HG02970 (cell line): ENCODE measurements around the gene PSME3IP1.
"Not testable (repeated sequence)": the region's sequence is repeated elsewhere in the genome, so short reads cannot be mapped to it uniquely, and the experiment has no call there.

Experiments
- ATAC-seq: cut with Tn5 transposase; IDR thresholded peaks from one replicate; pipeline ENCODE4 v1.9.1; 2021; ENCODE audit warnings: mild to moderate bottlenecking, moderate library complexity, moderate number of reproducible peaks; ENCODE audit not compliant: unreplicated experiment, low FRiP score

The PSME3IP1 gene

DNA sequence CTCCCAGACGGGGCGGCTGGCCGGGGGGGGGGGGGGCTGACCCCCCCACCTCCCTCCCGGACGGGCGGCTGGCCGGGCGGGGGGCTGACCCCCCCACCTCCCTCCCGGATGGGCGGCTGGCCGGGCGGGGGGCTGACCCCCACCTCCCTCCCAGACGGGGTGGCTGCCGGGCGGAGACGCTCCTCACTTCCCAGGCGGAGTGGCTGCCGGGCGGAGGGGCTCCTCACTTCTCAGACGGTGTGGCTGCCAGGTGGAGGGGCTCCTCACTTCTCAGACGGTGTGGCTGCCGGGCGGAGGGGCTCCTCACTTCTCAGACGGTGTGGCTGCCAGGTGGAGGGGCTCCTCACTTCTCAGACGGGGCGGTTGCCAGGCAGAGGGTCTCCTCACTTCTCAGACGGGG is 15.1 kb upstream of the PSME3IP1 start:
- ATAC-seq, result not testable (repeated sequence)

DNA sequence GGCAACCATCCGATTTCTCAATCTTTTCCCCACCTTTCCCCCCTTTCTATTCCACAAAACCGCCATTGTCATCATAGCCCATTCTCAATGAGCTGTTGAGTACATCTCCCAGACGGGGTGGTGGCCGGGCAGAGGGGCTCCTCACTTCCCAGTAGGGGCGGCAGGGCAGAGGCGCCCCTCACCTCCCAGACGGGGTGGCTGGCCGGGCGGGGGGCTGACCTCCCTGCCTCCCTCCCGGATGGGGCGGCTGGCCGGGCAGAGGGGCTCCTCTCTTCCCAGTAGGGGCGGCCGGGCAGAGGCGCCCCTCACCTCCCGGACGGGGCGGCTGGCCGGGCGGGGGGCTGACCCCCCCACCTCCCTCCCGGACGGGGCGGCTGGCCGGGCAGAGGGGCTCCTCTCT is 14.5 kb upstream of the PSME3IP1 start:
- not testable (repeated sequence) for ATAC-seq

DNA sequence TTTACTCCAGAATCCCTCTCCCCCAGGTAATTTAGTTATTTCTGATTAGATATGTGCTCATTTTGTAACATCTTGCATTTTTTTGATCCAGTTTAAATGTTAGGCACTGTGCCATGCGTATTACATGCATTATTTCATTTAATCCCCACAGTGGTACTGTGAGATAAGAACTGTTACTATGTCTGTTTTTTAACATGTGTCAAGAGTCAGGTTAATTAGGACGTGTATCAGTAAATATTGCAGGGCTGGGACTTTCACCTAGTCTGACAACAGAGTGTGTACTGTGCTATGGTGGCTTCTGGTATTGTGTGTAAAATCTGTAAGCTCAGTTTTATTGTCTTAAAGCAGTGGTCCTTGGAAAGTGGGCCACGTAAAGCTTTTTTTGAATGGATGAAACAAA is 10.9 kb upstream of the PSME3IP1 start:
- no peak for ATAC-seq

DNA sequence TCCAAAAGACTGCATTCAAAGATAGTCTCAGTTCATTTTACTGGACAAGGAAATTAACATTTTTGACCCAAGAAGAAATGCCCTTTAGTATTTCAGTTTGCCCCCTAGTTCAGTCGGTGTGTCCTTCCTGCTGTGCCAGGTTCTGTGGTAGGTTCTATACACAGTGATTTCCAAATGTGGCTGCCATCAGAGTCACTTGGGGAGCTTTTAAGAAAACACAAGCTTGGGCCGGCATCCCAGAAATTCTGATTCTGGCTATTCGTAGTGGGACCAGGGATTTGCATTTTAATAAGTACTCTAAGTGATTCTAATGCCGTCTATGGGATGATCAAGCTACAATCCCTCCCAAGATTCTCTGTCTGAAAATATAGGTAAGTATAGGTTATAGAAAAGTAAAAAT is 10.4 kb upstream of the PSME3IP1 start:
- ATAC-seq, result no peak

DNA sequence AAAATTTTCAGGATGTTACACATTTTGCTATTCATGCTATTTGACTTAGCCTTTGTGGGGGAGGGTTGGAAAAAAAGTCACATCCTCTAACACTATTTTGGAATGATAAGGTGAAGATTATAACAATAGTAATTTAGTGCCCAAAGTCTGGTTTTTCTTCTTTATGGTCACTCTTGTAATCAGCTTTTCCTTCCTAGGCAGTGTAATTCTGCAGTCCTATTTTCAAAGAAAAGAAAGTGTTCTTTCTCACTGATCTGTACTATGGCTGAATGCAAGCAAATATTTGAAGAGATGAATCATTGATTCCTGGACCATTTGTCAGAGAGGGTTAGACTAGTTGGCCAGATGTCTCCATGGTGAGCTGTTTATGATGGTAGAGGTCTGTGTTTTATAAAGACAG is 8.7 kb upstream of the PSME3IP1 start:
- no peak for ATAC-seq

DNA sequence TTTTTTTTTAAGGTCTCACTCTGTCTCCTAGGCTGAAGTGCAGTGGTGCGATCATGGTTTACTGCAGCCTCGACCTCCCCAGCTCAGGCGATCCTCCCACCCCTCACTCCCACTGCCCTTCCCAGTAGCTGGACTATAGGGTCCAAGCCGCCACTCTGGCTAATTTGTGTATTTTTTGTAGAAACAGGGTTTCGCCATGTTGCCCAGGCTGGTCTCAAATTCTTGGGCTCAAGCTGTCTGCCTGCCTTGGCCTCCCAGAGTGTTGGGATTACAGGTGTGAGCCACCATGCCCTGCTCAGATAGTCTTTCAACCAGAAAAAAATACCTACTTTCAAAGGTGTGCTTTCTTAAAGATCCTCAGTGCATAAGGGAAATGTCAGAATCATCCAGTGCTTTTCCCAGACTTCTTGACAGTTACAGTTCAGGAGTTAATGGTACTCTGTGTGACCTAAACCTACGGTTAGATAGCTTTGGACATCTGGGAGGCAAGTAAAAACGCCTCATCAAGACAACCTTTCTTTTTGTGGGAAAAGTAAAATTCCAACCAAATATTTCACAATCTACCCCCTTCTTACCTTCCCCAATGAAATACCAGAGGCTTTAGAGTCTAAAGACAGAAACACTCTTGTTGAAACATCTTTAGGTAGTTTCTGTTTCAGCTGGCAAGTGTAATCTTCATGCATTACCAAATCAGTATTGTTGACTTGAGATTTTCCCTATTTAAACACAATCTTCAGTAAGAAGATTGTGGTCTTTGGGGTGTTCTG is 7.1 kb upstream of the PSME3IP1 start:
- ATAC-seq, result no peak

DNA sequence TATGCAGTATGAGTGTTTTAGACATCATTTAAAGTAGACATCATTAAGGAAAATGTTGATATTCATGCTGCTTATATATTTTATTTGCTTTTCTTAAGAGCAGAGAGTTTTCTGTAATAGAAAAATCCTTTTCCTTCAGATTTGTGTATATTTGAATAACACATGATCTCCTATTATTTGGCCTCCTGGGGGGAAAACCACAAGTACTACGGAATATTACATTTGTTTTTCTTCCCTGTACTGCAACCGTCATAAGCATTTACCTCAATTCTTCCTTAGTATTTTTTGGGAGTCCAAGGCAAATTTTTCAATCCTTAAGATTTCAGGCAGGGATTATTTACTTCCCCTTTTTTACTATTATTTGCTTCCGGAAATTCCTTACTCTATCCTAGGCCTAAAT is 6.3 kb upstream of the PSME3IP1 start:
- ATAC-seq, result no peak

DNA sequence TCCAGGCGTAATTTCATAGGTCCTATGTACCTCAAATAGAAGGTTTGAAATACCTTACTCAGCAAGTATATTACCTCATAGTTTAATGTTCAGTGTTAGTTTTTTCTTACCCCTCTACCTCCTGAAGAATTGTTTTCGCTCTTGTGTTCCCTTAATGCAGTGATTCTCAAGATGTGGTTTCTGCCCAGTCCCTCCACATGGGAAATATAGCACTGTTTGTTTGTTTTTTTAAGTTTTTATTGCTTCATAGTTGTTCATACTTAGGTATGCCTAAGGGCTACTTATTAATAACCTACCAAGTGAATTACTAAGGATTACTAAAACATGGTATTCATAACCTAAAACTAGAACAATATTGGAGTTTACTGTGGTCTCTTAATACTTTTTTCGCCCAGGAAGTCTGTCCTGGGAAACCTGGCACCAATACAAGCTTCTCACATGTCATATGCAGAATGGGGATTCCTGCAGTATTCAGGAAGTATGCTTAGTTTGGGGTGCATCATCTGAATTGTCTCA is 5.3 kb upstream of the PSME3IP1 start:
- ATAC-seq, result no peak

DNA sequence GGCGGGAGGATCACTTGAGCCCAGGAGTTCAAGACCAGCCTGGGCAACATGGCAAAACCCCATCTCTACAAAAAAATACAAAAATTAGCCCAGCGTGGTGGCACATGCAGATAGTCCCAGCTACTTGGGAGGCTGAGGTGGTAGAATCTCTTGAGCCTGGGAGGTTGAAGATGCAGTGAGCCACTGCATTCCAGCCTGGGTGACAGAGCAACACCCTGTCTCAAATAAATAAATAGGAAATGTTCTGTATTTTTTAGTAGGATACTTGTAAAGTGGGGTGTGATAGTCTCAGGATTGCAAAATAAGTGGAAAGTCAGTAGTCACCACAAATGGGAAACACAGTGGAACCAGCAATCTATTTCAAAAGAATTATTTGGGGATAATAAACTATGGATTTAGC is 4.3 kb upstream of the PSME3IP1 start:
- no peak for ATAC-seq

DNA sequence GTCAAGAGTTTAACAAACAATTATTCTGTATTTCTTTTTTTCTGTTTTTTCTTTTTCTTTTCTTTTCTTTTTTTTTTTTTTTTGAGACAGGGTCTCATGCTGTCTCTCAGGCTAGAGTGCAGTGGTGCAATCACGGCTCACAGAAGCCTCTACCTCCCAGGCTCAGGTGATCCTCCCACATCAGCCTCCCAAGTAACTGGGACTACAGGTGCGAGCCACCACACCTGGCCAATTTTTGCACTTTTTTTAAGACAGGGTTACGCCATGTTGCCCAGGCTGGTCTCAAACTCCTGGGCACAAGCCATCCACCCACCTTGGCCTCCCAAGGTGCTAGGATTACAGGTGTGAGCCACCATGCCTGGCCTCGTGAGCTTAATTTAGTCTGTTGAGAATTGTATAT is 3.7 kb upstream of the PSME3IP1 start:
- ATAC-seq, result not testable (repeated sequence)

DNA sequence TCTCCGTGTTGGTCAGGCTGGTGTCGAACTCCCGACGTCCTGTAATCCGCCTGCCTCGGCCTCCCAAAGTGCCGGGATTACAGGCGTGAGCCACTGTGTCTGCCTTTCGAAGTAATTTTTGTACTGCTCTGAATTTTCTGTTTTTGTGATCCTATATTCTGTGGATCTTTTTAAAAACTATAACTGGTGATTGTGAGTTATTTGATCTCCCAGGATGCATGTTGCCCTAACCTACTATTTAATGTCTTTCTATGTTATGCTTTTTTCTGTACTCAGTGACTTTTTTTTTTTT is 2.8 kb upstream of the PSME3IP1 start:
- no peak for ATAC-seq

DNA sequence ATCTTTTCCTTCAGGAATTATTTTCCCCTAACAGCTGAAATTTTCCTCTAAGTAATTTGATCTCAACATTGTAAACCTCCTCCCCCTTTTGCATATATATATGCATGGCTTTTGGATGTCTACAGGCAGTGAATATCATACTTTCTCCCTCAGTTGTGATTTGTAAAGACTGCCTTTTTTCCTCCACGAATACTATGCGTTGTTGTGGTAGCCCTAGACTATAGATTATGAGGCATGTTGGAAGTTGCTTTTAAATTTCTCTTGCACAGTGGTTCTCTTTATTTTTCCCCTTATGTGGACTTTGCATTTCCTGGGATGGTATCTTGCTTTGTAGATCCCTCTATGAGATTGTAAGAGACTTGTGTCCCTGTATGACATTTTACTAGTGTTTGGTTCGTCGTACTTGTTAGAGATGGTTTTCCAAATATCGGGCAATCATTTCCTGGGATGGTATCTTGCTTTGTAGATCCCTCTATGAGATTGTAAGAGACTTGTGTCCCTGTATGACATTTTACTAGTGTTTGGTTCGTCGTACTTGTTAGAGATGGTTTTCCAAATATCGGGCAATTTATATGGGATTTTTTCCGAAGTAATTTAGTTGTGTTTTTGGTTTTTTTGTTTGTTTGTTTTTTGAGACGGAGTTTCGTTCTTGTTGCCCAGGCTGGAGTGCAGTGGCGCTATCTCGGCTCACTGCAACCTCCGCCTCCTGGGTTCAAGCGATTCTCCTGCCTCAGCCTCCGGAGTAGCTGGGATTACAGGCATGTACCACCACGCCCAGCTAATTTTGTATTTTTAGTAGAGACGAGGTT is 2.3 kb upstream of the PSME3IP1 start:
- not testable (repeated sequence) for ATAC-seq

DNA sequence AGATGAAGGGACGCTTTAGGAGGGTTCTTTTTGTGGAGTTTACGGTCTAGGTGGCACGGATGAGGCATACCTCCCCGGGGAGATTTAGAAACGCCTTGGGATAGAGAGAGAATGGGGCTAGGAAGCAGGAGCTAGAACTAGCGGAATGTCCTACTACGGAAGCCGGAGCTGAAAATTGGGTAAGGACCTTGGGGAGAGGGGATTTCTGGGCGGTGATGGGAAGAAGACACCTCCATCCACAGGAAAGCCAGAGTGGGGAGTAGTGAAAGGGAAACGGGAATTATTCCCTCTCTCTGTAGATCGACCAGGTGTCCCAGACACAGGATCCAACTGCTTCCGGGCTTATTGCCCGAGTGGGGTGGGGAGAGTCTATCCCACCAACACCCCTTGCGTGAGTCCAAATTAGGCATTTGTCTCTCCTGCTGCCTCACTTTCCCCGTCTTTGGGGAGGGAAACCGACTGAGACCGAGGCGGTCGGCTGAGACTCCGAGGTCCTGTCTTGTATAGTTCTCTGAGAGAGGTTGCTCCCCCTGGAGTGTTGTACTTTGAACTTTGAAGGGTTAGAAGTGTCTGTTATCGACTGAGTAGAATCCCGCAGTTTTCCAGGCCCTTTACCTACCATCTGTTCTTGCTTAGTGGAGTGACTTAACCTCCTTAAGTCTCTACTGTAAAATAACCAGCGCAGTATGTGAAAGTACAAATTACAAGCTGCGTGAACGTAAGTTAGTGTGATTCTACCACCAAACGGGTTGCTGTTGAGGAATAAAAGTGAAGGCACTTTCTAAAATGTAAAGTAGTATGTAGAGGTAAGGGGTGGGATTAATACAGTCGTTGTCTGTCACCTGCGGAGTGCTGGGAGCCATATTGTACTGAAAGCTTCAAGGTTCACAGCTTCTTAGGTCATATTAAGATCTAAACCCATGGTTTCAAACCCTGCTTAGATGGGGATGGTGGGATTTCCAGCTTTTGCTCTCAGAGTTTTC is 1.3 kb upstream of the PSME3IP1 start:
- no peak for ATAC-seq

DNA sequence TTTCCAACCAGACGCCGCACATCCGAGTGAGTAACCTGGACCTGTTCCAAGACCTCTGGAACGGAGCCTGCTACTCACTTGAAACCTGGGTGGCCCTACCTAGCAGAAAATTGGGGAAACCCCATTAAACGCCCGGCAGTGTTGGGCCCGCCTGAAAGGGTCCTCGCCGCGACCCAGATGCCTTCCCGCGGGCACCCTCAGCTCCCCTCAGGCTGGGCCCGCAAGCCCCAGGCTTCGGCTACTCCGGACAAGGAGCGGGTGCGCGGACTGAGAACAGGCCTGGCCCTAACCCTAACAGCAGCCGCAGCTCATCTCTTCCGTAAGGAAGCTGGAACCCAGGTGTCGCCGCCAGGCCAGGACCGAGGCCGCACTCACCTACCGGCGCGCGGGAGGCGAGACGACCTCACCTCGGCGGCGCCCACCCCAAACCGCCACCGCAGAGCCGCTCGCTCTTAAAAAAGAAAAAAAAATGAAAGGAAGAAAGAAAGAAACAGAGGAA is 344 bp downstream of the PSME3IP1 start:
- peak; percentile 34 for ATAC-seq

DNA sequence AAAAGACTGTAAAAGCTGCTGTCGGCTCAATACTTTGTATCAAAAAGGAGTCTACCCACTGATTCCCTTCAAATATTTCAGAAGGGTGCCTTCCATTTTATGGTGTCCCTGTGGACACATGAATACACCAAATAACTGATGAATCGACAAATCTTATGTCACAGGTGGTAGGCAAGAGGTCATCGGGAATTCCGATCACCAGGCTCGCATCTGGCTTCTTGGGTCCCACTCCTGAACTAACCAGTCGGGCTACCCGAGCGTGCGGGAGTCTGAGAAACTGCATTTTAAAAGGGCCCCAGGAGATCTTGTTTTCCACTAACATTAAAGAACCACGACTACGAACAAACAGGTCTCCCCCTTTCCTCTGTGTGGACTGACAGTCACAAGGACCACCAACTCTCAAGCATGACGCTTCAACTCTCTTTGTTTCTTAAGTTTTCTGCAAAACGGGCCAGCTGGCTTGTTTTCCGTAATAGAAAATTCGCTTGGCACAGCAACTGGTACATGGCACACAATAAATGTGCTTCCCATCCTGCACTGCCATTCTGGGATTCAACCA is 873 bp downstream of the PSME3IP1 start:
- ATAC-seq, result no peak

DNA sequence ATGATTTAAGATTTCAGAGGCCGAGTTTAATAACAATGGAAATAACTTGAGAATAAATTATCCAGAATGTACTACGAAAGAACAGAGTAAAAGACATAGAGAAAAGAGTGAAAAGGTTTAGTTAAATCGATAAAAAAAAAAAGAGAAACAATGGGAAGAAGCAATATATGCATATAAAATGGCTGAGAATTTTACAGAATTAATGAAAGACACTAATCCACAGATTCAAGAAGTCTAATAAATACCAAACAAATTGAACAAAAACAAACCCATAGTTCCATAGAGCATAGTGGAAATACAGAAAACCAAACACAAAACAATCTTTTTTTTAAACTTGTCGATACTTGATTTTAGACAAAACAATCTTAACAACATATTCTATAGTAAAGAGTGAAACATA is 1.7 kb downstream of the PSME3IP1 start:
- no peak for ATAC-seq

DNA sequence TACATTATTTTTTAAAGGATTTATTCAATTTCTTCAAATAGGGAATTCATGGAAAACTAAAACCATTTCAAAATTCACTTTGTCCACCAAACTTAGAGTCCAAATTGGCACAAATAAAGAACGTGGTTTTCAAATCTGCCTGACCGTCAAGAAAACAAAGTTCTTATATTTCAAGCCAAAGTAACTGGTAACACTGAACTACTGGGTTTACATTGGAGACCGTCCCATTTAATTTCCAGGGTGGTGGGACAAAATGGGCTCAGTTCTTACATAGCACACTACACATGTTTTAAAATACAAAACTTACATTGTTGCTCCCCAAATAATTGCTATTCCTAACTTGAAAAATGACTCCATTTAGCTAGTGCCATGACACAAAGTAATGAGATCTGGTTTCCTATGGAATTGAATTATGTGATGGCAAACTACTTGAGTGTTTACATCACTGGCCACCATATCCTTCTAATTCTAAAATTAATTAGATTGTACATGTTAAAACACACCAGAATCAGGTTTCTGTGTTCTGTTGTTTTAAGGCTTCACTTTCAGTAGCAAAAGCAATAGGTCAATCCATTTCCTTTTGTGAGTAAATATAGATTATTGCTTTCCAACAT is 6.5 kb downstream of the PSME3IP1 start:
- no peak for ATAC-seq

DNA sequence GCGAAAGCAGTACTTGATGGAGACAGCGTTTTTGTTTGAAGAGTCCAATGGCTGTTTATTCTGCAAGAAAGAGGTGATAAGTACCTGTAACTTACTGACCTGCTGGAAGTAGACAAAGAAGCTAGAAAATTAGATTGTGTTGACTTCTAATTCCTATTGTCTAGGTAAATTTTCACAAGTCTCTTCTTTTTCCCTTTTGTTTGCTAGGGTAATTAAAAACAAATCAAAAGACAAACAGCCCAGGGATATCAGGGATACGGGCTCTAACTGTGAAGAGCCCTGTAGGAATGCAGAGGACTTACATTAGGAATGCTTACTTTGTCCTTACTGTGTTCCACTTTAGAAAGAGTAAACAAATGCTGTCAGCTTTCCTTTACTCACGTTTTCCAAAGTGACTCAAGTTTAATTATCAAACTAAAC is 7.0 kb downstream of the PSME3IP1 start:
- ATAC-seq, result no peak

DNA sequence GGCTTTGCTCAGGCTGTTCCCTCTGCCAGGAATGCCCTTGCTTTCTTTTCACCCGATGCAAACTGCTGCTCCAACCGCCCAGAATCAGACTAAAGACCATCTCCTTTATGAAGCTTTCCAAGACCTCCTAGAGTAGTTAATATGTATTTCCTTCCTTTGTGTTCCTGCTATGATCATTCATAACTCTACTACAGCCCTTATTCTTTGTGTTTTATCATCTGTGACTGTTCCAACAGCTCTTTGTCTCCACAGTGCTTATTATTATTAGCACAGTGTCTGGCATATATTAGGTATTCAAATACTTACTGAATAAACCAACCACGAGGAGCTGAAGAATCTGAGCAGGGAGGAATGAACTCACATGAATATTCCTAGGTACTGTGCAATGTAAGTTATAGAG is 7.6 kb downstream of the PSME3IP1 start:
- no peak for ATAC-seq

DNA sequence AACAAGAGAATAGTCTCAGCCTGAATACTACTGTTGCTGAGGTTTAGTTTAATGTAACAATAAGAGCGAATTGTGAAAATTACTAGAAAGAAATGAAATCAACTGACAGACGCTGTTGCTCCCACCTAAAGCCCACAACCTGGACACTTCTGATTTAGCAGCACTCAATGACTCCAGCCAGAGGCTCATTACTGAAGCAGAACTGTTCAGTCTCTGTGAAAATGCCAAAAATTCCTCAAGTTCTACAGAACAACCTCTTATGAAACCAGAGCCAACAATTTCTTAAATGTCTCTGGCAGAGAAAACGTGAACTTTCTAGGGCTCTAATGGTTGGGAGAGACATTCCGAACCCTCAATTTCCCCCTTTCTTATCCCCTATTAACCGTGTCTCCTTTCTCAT is 9.9 kb downstream of the PSME3IP1 start:
- no peak for ATAC-seq
